Nucleus accumbens (tissue), 56 donors: ENCODE results near the gene DYNC1H1.

Experiments used
- DNase-seq, 56 donors: peaks; one replicate each; lab custom pipeline; 2025; lab: John Stamatoyannopoulos, UW

The DYNC1H1 gene

DNA sequence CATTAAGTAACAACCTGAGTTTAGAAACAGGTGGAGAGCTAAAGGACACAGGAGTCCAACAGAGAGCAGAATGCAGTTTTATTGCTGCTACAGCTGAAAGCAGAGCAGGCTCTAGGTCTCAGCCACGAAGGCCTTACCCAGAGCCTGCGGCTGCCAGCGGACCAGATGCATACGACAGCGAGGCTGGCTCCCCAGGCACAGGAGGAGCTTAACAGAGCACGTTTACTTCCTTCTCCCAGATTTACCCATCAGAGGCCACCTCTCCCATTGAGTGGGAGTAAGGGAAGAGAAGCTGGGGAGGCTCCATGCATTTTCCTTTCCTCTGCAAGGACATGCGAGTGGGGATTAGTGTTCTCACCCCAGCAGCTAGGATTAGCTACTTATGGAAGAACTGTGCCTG, 22.6 kb downstream of the DYNC1H1 start:
- no peak for DNase-seq

DNA sequence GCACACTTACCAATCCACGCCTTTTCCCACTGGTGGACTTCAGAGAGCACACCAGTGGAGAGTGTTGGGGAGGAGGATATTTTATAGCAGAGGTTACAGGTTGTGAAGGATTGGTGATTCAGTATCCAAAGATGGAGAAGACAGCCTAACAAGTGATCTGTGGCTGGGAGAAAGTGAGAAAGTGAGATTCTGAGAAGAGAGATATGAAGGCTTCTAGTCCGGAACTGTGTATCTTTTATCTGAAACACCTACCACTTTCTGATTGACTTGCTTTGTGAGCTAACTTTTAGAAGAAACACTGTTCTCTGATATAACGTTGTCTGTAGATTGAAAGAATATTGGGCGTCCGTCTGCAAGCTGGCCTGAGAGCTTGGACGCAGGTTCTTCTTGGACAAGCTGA, 24.0 kb downstream of the DYNC1H1 start:
- DNase-seq = no peak

GRCh38 chr14:101991352-101991751, 27.0 kb downstream of the DYNC1H1 start:
- no peak for DNase-seq

DNA sequence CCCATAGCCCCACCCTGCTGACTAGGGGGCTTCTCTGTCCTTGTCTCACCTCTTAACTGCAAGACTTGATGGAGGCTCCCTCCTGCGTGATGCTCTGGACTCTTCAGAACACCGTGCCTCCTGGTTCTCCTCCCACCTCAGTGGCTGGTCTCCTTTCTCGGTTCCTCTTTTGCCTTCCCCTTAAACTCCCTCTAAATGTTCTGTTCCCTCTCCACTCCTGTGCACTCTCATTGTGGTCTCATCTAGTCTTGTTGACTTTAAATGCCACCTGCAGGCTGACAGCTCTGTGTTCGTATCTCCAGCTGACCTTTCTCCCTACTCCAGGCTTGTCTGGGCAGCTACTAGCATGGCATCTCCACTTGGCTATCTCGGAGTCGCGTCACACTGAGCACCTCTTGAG, 28.3 kb downstream of the DYNC1H1 start:
- DNase-seq = no peak

DNA sequence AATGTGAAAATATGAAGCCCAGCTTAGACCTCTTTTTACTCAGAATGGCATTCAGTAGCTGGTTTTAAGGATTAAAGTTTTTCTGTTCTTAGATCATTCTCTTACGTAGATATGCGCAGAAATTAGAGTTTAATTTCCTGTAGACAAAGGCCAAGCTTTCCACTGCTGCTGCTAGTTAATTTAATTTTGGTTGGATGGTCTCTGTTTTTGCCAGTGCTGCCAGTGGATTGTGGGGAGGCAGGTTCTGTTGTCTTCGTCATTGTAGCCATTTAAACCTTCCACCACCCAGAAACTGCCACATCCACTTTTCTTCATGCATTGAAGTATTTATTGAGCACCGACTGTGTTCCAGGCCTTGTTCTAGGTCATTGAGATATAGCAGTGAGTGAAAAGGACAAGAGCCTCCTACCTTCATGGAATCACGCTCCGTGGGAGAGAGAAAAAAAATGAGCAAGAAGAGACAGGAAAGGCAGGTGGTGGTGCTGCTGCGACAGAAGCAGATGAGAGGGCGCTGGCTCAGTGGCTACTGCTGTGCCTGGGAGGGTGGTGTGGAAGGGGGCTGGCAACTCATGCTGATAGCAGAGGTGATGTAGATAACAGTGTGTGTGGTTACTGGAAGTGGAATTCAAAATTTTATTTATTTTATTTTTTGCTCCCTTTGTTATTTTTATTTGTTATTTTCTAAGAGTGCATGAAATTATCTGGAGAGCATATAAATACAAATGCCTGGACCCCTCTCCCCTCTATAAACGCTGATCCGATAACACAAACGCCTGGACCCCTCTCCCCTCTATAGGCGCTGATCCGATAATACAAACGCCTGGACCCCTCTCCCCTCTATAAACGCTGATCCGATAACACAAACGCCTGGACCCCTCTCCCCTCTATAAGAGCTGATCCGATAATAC, 33.3 kb downstream of the DYNC1H1 start:
- DNase-seq = peak in 1 of 56 donors; percentile 14

DNA sequence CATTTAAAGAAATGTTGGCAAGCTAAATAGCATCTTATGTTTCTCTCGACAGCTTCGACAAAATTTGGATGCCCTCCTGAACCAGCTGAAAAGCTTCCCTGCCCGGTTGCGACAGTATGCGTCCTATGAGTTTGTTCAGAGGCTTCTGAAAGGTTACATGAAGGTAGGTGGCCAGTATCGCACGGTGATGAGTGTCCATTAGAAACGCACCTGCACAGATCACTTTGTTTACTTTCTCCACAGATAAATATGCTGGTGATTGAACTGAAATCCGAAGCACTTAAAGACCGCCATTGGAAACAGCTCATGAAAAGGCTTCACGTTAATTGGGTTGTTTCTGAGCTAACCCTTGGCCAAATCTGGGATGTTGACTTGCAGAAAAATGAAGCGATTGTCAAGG, 36.5 kb downstream of the DYNC1H1 start:
- DNase-seq = no peak

- DNase-seq = no peak
Measured at GRCh38 chr14:102005336-102005735, 41.0 kb downstream of the DYNC1H1 start.

DNA sequence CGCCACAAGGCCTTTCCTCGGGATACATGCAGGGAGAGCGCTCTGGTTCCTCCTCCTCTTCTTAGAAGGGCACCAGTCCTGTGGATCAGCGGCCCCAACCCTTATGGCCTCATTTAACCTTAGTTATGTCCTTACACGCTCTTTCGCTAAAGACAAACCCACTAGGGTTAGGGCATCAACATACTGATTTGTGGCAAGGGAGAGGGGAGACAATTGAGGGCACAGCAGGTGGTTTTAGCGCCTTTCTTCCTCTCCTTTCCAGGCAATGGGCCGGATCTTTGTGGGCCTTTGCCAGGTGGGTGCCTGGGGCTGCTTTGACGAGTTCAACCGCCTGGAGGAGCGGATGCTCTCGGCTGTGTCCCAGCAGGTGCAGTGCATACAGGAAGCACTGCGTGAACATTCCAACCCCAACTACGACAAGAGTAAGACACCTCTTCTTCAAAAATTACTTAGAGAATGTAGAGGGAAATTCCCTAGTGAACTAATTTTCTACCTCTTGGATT, 43.6 kb downstream of the DYNC1H1 start:
- no peak for DNase-seq

DNA sequence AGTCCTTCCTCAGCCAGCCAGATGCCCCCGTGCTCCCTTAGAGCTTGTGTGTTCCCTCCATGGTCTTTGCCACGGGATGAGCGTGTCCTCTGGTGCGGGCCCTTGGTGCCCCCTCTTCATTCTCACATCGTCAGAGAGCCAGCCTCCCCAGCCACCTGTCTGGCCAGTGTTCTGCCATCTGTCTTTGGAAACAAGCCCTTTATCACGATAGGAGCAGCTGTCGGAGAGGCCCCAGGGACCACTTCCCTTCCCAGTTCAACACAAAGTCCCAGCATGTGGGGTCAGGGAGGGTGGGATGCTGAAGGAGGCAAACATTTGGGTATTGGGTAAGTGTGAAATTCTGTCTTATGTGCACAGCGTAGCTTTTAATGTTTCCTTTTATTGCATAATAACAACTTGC, 44.5 kb downstream of the DYNC1H1 start:
- DNase-seq = no peak

- no peak for DNase-seq
Measured at GRCh38 chr14:102011631-102012030, 47.3 kb downstream of the DYNC1H1 start.

DNA sequence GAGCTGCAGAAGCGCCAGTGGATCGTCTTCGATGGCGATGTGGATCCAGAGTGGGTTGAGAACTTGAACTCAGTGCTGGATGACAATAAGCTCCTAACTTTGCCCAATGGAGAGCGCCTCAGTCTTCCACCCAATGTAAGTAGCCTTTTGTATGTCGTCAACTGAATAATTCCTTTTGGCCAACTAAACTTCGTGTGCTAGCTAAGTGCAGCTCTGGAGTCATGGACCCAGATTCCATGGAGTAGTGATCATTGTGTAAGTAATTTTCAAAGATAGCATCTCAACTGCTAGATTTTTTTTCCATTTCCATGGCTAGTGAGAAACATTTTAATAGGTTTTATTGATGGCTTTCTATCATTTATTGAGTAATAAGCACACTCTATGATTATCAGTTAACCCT, 48.0 kb downstream of the DYNC1H1 start:
- DNase-seq = no peak

DNA sequence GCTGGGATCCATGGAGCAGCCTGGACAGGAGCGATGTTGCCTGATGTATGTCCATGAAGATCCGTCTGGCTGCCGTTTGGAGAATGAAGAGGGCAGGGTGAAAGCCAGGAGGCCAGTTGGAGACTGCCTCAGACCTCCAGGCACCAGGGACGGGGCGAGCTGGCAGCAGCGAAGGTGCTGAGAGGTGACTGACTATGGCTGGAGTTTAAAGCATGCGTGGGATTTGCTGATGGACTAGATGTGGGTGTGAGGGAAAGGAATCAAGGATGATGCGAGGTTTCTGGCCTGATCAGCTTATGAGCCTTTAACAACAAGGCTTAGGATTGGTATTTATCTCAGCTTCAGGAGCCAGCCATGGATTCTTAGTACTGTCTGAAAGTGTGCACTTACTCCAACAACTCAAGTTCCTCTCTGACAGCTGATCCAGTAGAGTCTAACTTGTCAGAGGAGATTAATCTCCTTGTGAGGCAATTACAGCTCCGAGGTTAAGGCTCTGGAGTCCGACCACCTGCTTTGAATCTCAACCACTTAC, 49.4 kb downstream of the DYNC1H1 start:
- DNase-seq = no peak

- no peak for DNase-seq
Measured at GRCh38 chr14:102015045-102015685, 50.8 kb downstream of the DYNC1H1 start.

- DNase-seq = no peak
Measured at GRCh38 chr14:102015771-102016170, 51.4 kb downstream of the DYNC1H1 start.

- DNase-seq = no peak
Measured at GRCh38 chr14:102016420-102017090, 52.2 kb downstream of the DYNC1H1 start.

DNA sequence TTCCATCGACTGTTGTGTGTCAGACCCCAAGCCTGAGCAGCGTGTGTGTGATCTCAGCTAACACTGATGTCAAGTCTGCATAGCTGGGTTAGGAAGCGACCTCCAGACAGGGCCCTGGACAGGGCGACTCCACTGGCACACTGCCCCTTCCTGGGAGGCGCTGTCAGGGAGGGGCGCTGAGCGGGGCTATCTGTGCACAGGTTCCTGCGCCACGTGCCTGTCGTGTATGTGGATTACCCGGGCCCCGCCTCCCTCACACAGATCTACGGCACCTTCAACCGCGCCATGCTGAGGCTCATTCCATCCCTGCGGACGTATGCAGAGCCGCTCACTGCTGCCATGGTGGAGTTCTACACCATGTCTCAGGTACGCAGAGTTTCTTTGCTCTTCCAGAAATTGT, 53.9 kb downstream of the DYNC1H1 start:
- DNase-seq = no peak

- no peak for DNase-seq
Measured at GRCh38 chr14:102019006-102019540, 54.7 kb downstream of the DYNC1H1 start.

DNA sequence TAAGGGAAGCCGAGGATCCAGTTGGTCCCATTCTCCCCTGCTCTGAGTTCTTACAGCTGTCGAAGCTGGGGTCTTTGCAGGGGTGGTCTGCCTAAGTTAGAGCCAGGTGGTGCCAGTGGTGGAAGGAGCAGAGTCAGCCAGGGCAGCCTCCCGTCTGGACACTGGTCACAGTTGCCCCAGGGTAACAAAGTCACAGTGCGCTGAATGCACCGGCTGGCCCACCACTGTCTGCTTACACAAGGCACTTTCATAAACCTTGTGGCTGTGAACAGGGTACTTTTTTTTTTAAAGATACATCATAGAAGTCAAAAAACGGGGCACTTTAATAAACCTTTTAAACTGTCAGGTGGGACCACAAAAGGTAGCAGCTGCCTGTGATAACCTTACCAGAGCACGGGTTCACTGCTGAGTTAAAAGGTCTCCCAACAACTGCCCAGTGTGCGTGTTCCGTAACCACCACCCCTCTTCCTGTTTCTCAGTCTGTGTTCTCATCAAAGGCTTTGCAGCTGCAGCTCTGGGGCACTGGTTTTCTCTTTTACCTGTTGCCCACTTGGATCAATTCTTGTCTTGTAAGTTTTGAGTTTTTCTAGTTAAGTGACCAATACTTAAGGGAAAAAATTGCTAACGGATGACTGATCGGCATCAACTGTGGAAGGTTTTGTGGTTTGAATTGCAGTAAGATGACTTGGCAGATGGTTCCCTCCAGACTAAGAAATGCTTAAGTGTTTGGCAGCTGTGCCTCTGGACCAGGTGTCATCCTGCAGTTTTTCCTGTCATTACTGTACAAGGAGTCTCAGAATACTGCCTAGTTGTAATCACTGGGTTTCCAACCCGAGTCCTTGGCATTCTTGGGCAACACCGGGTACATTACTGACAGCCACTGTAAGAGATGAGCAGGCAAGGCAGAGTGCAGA, 55.9 kb downstream of the DYNC1H1 start:
- DNase-seq = no peak

GRCh38 chr14:102026934-102027333, 62.6 kb downstream of the DYNC1H1 start:
- no peak for DNase-seq

DNA sequence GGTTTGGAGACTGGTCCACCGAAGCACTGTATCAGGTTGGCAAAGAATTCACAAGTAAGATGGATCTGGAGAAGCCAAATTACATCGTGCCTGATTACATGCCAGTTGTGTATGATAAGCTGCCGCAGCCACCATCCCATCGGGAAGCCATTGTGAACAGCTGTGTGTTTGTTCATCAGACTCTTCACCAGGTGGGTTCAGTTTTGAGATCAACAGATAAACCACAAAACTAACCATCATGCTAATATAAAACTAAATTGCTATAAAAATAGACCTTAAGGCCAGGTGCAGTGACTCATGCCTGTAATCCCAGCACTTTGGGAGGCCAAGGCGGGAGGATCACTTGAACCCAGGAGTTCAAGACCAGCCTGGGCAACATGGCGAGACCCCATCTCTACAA, 63.6 kb downstream of the DYNC1H1 start:
- DNase-seq = no peak
